AG09319 (cell line): ENCODE data around the gene VAV2.

ENCODE experiments used
- DNase-seq: peaks from one replicate; pipeline ENCODE4 v3.0.0-alpha.2; 2010; ENCODE audit warnings: low read depth; ENCODE audit errors: extremely low read depth
- TF ChIP-seq, protein P1 (sequence below): IDR thresholded peaks from 2 replicates; pipeline ENCODE4 v1.5.1; 2011; ENCODE audit warnings: low read depth, mild to moderate bottlenecking, inconsistent platforms, low read length, moderate library complexity

VAV2 gene, protein sequence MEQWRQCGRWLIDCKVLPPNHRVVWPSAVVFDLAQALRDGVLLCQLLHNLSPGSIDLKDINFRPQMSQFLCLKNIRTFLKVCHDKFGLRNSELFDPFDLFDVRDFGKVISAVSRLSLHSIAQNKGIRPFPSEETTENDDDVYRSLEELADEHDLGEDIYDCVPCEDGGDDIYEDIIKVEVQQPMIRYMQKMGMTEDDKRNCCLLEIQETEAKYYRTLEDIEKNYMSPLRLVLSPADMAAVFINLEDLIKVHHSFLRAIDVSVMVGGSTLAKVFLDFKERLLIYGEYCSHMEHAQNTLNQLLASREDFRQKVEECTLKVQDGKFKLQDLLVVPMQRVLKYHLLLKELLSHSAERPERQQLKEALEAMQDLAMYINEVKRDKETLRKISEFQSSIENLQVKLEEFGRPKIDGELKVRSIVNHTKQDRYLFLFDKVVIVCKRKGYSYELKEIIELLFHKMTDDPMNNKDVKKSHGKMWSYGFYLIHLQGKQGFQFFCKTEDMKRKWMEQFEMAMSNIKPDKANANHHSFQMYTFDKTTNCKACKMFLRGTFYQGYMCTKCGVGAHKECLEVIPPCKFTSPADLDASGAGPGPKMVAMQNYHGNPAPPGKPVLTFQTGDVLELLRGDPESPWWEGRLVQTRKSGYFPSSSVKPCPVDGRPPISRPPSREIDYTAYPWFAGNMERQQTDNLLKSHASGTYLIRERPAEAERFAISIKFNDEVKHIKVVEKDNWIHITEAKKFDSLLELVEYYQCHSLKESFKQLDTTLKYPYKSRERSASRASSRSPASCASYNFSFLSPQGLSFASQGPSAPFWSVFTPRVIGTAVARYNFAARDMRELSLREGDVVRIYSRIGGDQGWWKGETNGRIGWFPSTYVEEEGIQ

DNA sequence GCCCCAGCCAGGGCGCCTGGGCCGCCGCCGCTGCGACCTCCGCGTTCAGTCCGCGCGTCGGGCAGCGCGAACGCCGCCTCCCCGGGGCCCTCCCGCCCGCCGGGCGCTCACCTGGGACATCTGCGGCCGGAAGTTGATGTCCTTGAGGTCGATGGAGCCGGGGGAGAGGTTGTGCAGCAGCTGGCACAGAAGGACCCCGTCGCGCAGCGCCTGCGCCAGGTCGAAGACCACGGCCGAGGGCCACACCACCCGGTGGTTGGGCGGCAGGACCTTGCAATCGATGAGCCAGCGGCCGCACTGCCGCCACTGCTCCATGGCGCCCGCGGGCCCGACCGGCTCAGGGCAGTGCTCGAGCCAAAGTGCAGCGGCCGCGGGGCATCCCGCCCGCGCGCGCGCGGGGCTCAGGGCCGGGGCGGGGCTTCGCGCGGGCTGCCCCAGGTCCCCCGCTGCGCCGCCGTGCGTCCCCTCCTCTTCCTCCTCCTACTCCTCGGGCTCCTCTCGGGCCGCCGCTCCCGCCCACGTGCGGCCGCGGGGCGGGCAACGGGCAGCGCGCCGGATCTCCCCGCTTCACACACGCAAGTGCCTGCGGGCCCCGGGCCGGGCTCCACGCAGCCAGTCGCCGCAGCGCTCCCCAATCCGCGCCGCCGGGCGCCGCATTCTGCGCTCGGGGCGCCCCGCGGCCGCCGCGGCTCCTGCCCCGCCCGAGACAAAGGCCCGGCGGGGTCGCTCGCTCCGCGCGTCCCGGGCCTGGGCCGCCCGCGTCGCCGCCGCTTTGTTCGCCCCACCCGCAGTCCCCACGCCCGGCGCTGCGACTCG, at the start of gene VAV2:
VAV2 (minus strand) TSS at position 361 of the 816 bp plus-strand sequence; CDS start at position 315, 46 bp downstream.
- DNase-seq = no peak
- TF ChIP-seq, protein P1, sequence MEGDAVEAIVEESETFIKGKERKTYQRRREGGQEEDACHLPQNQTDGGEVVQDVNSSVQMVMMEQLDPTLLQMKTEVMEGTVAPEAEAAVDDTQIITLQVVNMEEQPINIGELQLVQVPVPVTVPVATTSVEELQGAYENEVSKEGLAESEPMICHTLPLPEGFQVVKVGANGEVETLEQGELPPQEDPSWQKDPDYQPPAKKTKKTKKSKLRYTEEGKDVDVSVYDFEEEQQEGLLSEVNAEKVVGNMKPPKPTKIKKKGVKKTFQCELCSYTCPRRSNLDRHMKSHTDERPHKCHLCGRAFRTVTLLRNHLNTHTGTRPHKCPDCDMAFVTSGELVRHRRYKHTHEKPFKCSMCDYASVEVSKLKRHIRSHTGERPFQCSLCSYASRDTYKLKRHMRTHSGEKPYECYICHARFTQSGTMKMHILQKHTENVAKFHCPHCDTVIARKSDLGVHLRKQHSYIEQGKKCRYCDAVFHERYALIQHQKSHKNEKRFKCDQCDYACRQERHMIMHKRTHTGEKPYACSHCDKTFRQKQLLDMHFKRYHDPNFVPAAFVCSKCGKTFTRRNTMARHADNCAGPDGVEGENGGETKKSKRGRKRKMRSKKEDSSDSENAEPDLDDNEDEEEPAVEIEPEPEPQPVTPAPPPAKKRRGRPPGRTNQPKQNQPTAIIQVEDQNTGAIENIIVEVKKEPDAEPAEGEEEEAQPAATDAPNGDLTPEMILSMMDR = no peak

GRCh38 chr9:134041649-134041962, 49.5 kb upstream of the VAV2 start:
- TF ChIP-seq, protein P1 = no peak
- DNase-seq = no peak

GRCh38 chr9:134040781-134041648, 48.9 kb upstream of the VAV2 start:
- TF ChIP-seq, protein P1 = no peak

GRCh38 chr9:134040176-134040565, 48.0 kb upstream of the VAV2 start:
- no peak for DNase-seq
- TF ChIP-seq, protein P1 = no peak

More at GRCh38 chr9:134040781-134041648, 48.9 kb upstream of the VAV2 start:
- no peak for DNase-seq

DNA sequence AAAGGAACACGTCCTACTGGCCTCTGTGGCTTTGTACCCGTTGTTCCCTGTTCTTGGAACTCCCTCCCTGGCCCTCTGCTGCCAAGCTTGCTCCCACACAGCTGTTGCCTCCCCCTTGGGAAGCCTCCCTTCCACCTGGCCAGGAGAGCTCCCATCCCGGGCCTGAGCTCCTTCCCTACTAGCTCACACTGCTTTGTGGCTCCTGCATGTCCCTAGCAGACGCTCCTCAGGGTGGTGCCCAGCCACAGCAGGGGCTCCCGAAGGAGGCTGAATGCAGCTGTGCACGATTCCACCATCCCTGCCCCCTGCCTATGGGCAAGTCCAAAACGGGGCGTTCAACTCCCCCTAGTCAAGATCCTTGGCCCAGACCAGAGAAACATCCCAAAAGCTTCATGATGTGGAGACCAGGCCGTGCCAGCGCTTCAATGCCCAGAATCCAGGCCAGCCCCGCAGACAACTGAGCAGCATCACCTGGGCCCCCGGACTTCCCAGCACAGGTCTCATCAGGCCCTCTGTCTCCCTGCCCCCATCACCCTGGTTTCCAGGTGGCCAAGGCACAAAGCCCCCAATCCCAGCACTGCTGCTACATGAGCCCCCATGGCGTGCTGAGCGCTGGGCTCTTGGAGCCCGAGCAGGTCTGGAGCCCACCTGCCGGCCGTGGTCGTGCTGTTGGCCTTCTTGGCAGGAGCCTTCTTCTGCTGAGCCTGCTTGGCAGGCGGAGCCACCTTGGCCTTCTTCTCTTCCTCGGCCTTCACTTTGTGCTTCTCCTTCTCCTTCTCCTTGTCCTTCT, 47.5 kb upstream of the VAV2 start:
- no peak for DNase-seq
- TF ChIP-seq, protein P1 = no peak

DNA sequence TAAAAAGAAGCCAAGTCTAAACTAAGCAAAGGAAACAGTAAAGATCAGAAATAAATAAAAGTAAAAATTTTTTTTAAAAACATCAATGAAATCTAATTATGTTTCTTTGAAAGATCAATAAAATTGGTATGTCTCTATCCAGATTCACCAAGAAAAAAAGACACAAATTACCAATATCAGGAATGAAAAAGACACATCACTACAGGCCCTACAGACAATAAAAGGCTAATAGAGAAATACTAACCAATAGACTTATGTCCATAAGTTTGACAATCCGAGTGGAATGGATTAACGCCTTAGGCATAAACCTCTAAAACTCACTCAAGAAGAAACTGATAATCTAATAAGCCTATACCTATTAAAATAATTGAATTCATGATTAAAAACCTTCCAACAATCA, 45.5 kb upstream of the VAV2 start:
- TF ChIP-seq, protein P1 = no peak
- DNase-seq = no peak
